ENCODE data around the gene DOCK3.

DNA sequence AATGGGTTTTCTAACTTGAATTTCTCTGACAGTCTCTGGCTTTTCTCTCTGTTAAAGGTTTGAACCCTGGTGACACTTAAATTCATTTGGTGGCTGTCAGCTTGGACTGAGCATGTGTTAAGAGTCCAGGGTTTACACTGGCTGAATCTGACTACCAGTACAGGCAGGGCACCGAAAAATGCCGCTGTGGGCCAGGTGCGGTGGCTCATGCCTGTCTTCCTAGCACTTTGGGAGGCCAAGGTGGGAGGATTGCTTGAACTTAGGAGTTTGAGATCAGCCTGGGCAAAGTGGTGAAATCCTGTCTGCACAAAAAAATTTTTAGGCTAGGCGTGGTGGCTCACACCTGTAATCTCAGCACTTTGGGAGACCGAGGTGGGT lies 712.1 kb downstream of the DOCK3 start:
- TF ChIP-seq POLR2AphosphoS5 (IDR thresholded peaks at IDR 0.05) (no peak), EP300 (conservative IDR thresholded peaks at IDR 0.05; ENCODE audit: poor library complexity, severe bottlenecking) (no peak)
- TF ChIP-seq, protein P1, sequence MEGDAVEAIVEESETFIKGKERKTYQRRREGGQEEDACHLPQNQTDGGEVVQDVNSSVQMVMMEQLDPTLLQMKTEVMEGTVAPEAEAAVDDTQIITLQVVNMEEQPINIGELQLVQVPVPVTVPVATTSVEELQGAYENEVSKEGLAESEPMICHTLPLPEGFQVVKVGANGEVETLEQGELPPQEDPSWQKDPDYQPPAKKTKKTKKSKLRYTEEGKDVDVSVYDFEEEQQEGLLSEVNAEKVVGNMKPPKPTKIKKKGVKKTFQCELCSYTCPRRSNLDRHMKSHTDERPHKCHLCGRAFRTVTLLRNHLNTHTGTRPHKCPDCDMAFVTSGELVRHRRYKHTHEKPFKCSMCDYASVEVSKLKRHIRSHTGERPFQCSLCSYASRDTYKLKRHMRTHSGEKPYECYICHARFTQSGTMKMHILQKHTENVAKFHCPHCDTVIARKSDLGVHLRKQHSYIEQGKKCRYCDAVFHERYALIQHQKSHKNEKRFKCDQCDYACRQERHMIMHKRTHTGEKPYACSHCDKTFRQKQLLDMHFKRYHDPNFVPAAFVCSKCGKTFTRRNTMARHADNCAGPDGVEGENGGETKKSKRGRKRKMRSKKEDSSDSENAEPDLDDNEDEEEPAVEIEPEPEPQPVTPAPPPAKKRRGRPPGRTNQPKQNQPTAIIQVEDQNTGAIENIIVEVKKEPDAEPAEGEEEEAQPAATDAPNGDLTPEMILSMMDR (IDR thresholded peaks at IDR 0.05; ENCODE audit: poor library complexity, severe bottlenecking) = no peak

Data from neural cell (in vitro differentiated cells).